NAMALWA (cell line): Measurements from ENCODE around the gene ZNF396.

Experiments
- DNase-seq: peaks from one replicate; pipeline ENCODE4 v3.0.0-alpha.2; 2015; ENCODE audit warnings: low spot score

Gene ZNF396

GRCh38 chr18:35335866-35336265 is 41.3 kb downstream of the ZNF396 start:
- DNase-seq, result no peak

DNA sequence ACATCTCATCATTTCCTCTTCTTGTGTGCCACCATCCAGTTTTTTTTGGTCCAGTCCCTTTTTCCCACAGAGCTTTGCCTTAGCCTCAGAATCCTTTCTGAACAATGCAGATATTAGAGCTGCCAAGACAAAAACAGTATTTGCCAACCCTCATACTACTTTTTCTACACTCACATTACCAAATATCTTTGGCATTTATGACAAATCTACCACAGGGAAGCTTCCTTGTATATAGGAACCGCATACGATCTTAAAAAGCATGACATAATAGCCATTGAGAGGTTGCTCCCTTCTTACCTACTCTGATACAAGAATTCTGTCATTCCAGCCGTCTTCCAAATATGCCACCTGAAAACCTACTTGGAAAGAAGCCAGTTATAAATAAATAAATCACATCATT is 42.3 kb downstream of the ZNF396 start:
- no peak for DNase-seq

- DNase-seq, result no peak
These were observed 42.9 kb downstream of the ZNF396 start for GRCh38 chr18:35334212-35334611.

GRCh38 chr18:35331367-35332087 is 45.6 kb downstream of the ZNF396 start:
- DNase-seq, result no peak

DNA sequence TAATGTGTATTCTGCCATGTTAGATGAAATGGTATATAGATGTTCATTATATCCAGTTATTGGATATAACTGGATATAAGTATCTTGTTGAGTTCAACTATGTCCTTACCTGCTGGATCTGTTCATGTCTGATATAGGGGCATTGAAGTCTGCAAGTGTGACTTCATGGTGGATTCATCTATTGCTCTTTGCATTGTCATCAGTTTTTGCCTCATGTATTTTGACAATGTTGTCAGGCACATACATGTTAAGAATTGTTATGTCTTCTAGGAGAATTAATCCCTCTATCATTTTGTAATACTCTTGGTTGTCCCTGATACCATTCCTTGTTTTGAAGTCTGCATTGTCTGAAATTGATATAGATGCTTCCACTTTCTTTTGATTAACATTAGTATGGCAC is 48.3 kb downstream of the ZNF396 start:
- no peak for DNase-seq

DNA sequence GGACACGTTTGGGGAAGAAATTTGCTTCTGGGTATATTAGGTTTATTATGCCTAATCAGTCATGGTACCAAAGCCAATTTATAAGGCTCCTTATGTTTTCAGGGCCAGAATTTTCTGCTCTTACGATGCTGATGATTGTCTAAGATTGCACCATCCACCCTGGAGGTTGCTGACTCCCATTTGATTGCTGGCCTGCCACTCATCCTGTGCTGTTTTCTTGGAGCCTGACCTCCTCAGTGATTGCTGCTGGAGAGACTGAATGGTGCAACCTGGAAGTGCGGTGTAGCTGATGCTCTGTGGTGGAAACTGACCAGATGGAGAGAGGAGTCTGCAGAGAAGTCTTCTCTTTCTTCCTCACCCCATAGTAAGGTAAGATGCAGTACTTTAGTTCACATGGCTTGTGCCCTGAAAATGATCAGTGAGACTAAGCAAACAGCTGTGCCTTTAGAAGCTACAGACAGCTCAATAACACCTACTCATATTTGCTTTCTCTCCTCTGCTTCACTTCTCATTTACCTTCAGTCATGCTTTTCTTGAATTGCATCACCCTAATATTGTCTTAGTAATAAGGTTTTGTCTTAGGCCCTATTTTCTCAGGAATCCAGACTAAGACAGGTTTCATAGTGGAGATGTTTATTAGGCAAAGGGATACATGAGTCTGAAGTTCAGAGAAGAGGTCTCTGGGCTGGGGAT is 50.3 kb downstream of the ZNF396 start:
- DNase-seq, result no peak

GRCh38 chr18:35324926-35325655 is 52.0 kb downstream of the ZNF396 start:
- DNase-seq, result no peak

GRCh38 chr18:35322486-35323458 is 54.4 kb downstream of the ZNF396 start:
- no peak for DNase-seq
